Mucosa of gallbladder (tissue), 1 donor: Measurements from ENCODE around the gene PAX9. TPM values are rescaled to one million over a fixed set of nuclear protein-coding genes. Genes with fewer than 3 reads are reported as not detected.
"Not testable (repeated sequence)": the region's sequence is repeated elsewhere in the genome, so short reads cannot be mapped to it uniquely, and the experiment has no call there.

Experiments used
- DNase-seq: peaks from one replicate; pipeline ENCODE4 v3.0.0-alpha.2; 2020; ENCODE audit warnings: low spot score
- total RNA-seq: library from RNA; stranded (reverse); gene quantifications from one replicate; pipeline ENCODE4 v1.2.1, GENCODE V29; 2021
- donor health status: DM: no; HTN: no; CAD: no.

Gene PAX9
- total RNA-seq, 1 donor from 2014 or later = not detected

DNA sequence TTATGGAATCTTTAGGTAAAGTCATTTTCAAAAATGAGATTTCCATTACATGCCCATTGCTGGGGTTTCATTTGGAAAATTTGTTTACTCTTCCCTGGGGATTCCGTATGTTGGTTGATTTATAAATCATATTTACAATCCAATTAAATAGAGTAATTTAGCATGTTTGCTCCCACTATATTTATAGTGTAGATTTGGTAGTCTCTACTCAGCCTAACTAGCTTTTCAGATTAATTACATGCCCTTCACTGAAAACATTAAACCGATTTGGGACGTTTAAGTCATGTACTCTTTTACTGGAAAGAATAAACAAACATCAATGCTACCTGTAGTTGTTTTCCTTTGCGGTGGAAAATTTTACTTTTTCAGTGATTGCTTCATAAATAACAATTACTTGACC is 10.4 kb downstream of the PAX9 start:
- no peak for DNase-seq

GRCh38 chr14:36674659-36675058 is 13.0 kb downstream of the PAX9 start:
- DNase-seq = no peak

DNA sequence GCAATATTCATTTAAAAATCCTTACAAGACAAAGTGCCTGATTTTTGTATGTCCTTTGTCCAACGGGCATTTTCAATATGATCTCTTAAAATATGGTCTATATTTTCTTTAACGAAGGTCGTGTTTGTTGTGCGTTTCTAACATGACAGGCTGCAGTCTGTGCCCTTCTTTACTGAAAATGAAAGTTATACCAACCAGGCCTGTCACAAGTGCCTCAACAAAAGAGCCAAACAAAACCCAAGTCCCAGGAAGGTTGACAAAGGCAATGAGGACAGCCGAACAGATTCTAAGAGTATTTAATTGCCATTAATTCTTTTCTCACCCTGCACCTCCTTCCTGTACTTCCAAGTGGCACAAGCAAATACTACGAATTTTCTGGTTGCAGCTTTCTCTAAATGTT is 13.9 kb downstream of the PAX9 start:
- DNase-seq = no peak

- no peak for DNase-seq
Measured at GRCh38 chr14:36676236-36676635, 14.6 kb downstream of the PAX9 start.

DNA sequence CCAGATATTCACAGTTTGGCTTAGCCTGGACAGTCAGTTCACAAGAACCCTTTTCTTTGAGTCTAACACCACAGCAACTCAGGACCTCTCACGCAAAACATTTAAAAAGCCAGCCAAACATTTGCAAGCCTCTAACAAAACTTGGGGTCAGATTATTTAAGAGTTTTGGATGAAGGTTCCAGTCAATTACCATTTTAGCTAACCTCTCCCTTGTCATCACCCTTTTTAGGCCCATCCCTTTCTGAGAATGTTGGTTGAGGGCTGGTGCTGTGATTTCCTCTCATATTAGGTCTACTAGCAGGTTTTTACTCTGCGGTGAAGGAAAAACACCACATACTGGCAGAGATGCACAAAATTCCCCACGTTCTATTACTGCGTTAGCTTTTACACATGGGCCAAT is 20.7 kb downstream of the PAX9 start:
- no peak for DNase-seq

DNA sequence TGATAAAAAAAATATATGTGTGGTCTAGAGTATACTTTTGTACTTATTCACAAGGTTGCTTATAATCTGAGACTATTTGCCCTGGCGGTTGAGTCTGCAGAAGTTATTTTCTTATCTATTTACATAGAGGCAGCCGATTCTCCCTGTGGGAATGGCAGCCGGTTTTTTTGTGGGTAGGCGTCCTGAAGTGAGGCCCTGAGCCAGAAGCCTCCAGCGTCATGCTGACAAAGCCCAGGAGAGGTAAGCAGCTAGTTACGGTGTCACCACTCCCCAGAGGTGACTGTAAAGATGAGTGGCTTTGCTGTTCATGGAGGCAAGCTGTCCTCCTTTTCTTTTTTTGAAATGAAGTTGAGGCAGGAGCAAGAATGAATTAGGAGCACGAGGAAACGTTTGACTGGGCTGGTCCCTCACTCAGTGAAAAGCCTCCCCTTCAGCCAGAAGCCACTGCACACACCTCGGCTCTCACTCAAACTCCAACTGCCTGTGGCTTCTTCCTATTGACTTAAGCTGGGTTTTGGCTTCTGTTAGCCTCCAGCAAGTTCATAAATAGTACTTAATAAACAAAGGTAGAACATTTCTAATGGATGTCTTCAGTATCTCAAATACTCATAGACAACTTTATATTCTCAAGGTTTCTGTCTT is 21.5 kb downstream of the PAX9 start:
- DNase-seq = no peak

DNA sequence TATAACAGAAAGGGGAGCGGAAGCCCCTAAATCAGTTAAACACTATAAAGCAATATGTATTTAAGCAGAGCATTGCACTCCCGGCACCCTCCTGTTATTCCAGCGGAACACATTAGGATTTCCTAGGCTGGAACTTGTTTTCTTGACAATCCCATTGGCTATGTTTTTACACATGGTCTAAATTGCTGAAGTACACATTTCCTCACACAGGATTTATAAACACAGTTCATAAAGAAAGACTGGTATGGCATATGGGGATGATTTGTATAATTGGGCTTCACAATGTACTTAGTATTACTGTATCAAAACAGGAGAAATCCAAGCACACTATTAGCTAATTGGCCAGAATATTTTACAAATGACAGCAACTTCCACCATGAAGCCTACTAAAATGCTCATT is 23.3 kb downstream of the PAX9 start:
- DNase-seq = no peak

DNA sequence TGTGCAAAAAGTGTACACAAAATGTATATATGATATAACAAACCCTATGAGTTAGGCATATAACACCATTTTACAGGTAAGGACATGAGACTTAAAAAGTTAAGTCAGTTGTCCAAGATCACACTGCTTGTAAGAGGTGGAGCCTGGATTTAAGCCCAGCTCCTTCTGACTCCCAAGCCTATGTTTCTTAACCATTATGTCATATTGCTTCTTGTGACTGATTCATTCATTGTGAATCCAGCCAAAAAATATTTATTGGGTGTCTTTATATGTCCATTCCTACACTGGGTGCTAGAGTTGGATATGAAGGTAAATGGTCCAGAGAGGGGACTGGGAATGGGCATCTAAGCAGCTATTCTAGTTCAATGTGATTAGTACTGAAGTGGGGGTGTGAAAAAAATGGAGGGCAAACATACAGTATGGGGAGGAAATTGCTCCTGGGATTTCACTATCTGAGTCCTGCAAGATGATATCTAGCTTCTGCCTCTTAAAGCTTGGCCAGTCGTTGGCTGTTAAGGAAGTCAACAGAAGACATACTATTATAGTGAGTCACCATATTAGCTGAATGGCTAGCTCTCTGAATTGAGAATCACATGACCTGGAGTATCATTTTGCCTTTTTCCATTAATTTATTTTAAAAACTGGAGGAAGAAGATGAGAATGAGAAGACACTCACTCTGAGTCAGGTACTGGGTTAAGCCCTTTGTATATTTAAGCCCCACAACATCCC is 28.8 kb downstream of the PAX9 start:
- no peak for DNase-seq

GRCh38 chr14:36699420-36699819 is 37.8 kb downstream of the PAX9 start:
- not testable (repeated sequence) for DNase-seq

DNA sequence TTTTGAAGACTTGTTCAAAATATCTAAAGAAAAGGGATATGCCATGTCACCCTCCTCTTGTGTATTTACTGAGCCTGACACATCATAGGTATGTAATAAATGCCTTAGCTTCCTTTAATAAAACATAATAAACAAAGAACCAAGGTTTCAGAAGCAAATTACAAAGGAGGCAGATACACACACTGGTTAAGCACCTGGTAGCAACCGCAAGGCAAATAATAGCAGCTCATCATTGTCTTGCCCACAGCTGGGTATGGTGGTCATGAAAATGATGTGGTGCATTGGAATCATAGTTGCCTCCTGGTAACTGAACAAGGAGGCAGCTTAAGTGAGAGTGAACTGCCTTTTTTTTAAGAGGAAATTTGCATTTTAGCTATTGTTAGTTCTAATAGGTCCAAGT is 39.0 kb downstream of the PAX9 start:
- DNase-seq = no peak

DNA sequence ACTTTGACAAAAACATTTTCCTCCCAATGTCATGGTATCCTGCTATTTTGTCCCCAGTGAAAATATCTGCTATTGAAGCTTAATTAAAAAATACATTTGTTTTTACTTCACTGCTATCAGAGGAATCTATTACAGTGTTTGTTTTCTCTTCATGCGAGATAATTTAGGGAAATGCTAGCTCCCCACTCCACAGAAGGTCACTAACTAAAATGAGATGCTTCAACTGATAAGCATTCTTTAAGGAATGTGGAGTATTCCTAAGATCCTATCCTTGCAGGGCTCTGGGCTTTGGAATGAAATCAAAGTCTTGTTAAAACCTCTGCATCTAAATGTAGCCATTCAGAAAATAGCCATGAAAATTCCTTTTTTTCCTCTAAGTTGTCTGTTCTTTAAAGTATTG is 39.5 kb downstream of the PAX9 start:
- DNase-seq = no peak

DNA sequence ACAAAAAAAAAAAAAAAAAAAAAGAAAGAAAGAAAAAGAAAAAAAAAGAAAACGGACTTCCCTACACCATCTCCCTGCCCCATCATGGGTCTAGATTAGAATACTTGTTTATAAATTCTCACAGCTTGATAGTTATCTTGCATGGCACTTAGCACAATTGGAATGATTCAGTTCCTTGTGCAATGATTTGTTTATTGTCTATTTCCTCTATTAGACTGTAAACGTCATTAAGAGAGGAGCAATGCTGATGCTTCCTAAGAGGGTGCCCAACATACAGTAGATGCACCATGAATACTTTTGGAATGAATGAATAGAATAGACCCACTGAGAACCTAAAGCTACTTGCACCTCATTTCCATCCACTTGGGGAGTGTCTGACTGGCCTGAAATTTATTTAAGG is 40.8 kb downstream of the PAX9 start:
- no peak for DNase-seq

- no peak for DNase-seq
Measured at GRCh38 chr14:36707570-36707969, 45.9 kb downstream of the PAX9 start.

- DNase-seq = no peak
Measured at GRCh38 chr14:36713960-36714703, 52.5 kb downstream of the PAX9 start.

DNA sequence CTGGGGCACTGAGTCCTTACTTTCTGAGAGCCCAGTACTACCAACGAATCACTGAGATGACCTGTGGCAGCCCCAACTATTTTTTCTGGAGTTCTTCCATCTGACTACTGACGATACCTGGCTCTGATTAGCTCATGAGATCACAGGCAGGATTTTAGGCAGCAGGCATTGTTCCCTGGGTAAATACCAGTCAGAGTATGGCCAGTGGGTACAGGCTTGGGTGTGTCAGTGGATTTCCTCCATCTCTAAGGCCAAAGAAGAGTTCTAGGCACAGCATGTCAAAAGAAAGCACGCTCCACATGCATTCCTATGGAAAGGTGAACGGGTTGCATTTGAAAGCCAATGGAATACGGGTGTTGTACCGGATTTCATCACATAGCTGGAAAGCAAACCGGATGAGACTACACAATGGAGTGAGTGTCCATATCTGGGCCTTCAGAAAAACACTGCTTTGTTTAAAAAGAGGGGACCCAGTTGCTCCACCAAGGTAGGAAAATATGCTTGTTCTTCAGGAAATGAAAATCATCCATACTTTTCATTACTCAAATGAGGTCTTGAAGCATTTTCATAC is 55.0 kb downstream of the PAX9 start:
- no peak for DNase-seq

DNA sequence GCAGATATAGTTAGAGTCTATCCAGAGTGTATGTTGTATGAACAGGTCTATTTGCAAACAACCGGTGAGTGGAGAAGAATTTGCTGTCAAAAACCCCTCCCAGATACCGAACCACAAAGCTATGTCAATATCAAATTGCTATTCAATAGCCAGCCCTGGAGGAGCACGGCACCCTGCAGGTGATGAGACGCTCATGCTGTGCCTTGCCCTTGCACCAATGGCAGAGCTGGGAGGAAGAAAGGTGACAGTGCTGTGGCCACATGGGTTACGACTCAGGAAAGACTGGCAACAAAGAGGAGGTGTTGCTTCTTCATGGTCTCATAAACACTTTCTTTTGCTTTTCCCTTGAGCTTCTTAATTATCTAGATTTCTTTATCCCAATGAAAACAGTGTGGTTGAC is 55.7 kb downstream of the PAX9 start:
- no peak for DNase-seq

DNA sequence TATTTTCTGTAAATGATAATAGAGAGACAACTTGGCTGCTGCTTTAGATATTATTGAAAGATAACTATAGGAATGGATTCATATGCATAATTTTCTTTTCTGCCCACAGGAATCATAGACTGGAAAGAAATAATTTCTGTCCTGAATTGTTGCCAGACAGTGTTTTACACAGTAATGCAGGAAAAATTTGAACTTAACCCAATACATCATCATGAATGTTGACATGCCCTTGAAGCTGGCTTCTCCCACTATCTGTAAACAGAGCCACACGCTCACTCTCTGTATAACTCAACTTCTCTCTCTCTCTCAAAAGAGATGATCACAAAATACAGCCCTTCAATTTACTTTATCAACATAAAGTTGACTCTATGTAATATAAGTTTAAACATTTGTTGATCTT is 56.6 kb downstream of the PAX9 start:
- DNase-seq = no peak

GRCh38 chr14:36719823-36720222 is 58.2 kb downstream of the PAX9 start:
- DNase-seq = no peak

DNA sequence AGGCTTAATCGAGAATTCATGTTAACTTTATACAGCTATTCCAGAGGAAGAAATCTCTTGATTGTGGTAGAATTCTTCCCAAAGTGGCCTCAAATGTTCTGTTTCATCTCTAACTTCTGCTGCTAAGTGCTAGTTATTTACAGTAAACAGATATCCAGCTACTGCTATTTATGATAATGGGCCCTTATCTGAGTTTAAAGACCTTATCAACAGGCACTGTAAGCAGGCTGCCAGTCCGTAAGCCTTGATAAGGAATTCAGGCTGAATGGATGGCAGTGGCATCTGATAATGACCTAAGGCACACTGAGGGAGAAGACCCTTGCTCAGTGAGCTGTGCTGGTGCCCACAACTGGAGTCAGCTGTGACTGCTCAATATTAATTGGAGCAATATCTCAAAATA is 59.0 kb downstream of the PAX9 start:
- no peak for DNase-seq

DNA sequence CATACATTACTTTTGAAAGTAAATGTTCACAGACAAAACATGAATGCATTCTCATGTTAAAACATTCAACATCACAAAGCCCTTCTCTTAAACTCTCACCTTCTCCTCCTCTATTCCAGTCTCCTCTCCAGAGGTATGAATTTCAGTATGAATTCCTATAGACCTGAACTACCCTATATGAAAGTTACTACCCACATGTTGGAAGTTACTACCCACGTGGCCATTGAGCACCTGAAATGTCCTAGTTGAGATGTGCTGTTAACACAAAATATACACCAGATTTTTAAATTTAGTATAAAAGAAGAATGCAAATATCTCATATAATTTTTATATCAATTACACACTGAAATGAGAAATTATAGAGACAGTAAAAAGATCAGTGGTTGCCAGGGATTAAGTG is 60.2 kb downstream of the PAX9 start:
- no peak for DNase-seq

- no peak for DNase-seq
Measured at GRCh38 chr14:36723530-36723929, 61.9 kb downstream of the PAX9 start.

DNA sequence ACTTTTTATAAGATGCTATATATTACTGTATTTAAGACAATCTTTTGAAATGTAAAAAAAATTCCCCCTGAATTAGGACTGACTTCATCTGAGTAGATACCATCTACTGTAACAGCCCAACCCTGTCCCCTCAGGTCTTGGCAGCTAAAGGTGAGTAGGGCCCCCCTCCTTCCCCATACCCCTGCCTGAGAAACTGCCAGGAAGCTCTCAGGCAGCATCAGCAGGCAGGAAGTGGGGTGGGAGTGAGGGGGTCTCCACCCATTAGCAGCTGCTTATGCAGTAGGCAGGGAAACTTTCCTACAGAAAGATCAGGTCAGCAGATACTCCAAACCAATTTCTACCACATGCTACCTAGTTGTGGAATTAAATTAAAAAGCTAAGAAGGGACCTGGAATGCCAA is 62.5 kb downstream of the PAX9 start:
- DNase-seq = no peak

- no peak for DNase-seq
Measured at GRCh38 chr14:36726128-36726527, 64.5 kb downstream of the PAX9 start.
